ENCODE data around the gene SLC2A1.

SLC2A1 gene

GRCh38 chr1:42949312-42950115 lies 9.2 kb downstream of the SLC2A1 start:
- no peaks in the 10 kb centered on the region for H3K27me3 Mint-ChIP-seq (ENCODE audit: low read depth)
- no peak for TF ChIP-seq CTCF (IDR thresholded peaks at IDR 0.05; ENCODE audit: unreplicated experiment in 3 of 3)
- H3K4me3 Mint-ChIP-seq, result peak overlapping the region in 1 of 3 experiments; percentile 23
- no peaks in the 10 kb centered on the region for H3K9me3 Mint-ChIP-seq
- H3K36me3 Mint-ChIP-seq (ENCODE audit: low read depth), result peaks cover 11% of the 10 kb centered on the region
- H3K27ac Mint-ChIP-seq, result peak overlapping the region; percentile 74 to 83 (median 81)
- H3K4me1 Mint-ChIP-seq, result peaks cover 45% of the 10 kb centered on the region

GRCh38 chr1:42947965-42948732 lies 10.5 kb downstream of the SLC2A1 start:
- Mint-ChIP-seq H3K4me1 (peaks cover 43% of the 10 kb centered on the region), H3K27ac (no peak overlapping the region), H3K4me3 (no peak overlapping the region), H3K36me3 (ENCODE audit: low read depth) (peaks cover 9% of the 10 kb centered on the region), H3K9me3 (no peaks in the 10 kb centered on the region), H3K27me3 (ENCODE audit: low read depth) (no peaks in the 10 kb centered on the region)
- no peak for TF ChIP-seq CTCF (IDR thresholded peaks at IDR 0.05; ENCODE audit: unreplicated experiment in 3 of 3)

GRCh38 chr1:42947117-42947516 lies 11.6 kb downstream of the SLC2A1 start:
- Mint-ChIP-seq H3K27me3 (ENCODE audit: low read depth) (no peaks in the 10 kb centered on the region), H3K27ac (no peak overlapping the region), H3K4me1 (peaks cover 38% of the 10 kb centered on the region), H3K4me3 (no peak overlapping the region), H3K9me3 (no peaks in the 10 kb centered on the region), H3K36me3 (ENCODE audit: low read depth) (peaks cover 19% of the 10 kb centered on the region)
- TF ChIP-seq CTCF (IDR thresholded peaks at IDR 0.05; ENCODE audit: unreplicated experiment in 3 of 3), result no peak

GRCh38 chr1:42946120-42946898 lies 12.4 kb downstream of the SLC2A1 start:
- H3K9me3 Mint-ChIP-seq, result no peaks in the 10 kb centered on the region

GRCh38 chr1:42945164-42945563 lies 13.5 kb downstream of the SLC2A1 start:
- Mint-ChIP-seq H3K27me3 (ENCODE audit: low read depth) (peaks cover 1% of the 10 kb centered on the region), H3K36me3 (ENCODE audit: low read depth) (peaks cover 25% of the 10 kb centered on the region)

More at GRCh38 chr1:42946120-42946898, 12.4 kb downstream of the SLC2A1 start:
- no peak overlapping the region for H3K4me3 Mint-ChIP-seq
- H3K27ac Mint-ChIP-seq, result peak overlapping the region in 2 of 3 experiments; percentile 29 to 34
- no peak for TF ChIP-seq CTCF (IDR thresholded peaks at IDR 0.05; ENCODE audit: unreplicated experiment in 3 of 3)
- H3K36me3 Mint-ChIP-seq (ENCODE audit: low read depth), result peaks cover 20% of the 10 kb centered on the region
- peaks cover 36% of the 10 kb centered on the region for H3K4me1 Mint-ChIP-seq
- no peaks in the 10 kb centered on the region for H3K27me3 Mint-ChIP-seq (ENCODE audit: low read depth)

More at GRCh38 chr1:42945164-42945563, 13.5 kb downstream of the SLC2A1 start:
- Mint-ChIP-seq H3K9me3 (no peaks in the 10 kb centered on the region), H3K4me3 (no peak overlapping the region), H3K4me1 (peaks cover 37% of the 10 kb centered on the region), H3K27ac (peak overlapping the region in 2 of 3 experiments; percentile 12 to 25)
- no peak for TF ChIP-seq CTCF (IDR thresholded peaks at IDR 0.05; ENCODE audit: unreplicated experiment in 3 of 3)
